Head of caudate nucleus (tissue), 42 donors: ENCODE results near the gene GSTT4.
"Not testable (repeated sequence)": the region's sequence is repeated elsewhere in the genome, so short reads cannot be mapped to it uniquely, and the experiment has no call there.

Experiments used
- DNase-seq, 42 donors: peaks; one replicate each; pipeline versions ENCODE4 v3.0.0 to v3.0.0-alpha.2; 2020 to 2021; ENCODE audit warnings: mixed read lengths in 7 of 42
- intact Hi-C: fragments of 100-400 bp; cut with DNase I; formaldehyde crosslinking; loops from one replicate; pipeline ENCODE4 v1.15.0; 2022

Gene GSTT4

GRCh38 chr22:23966568-23966967, 38.7 kb downstream of the GSTT4 start, which contains the start of gene DDTL:
TSS of gene DDTL (plus strand) at chr22:23966888. CDS start at chr22:23966915, 27 bp downstream.
- intact Hi-C loops: not testable (repeated sequence)

GRCh38 chr22:23966094-23966493, 39.2 kb downstream of the GSTT4 start:
- intact Hi-C loops, DNase-seq: not testable (repeated sequence)

More at GRCh38 chr22:23966568-23966967, 38.7 kb downstream of the GSTT4 start, which contains the start of gene DDTL:
- DNase-seq: not testable (repeated sequence)

- DNase-seq, intact Hi-C loops: not testable (repeated sequence)
Measured at GRCh38 chr22:23961084-23961771, 44.0 kb downstream of the GSTT4 start, which contains the start of gene GSTT2B. TSS of gene GSTT2B (minus strand) at chr22:23961195. CDS start at chr22:23961131, 64 bp downstream.

- DNase-seq: peak; percentile 46 to 95 (median 84)
- intact Hi-C loops: loop anchor here (10.0 kb wide), 1 partner anchor 568 kb away; no protein-coding TSS in a partner anchor
Measured at GRCh38 chr22:23956301-23956900, 48.9 kb downstream of the GSTT4 start.

GRCh38 chr22:23955886-23956285, 49.4 kb downstream of the GSTT4 start:
- DNase-seq: not testable (repeated sequence)
- intact Hi-C loops: loop anchor here (10.0 kb wide), 1 partner anchor 569 kb away; no protein-coding TSS in a partner anchor

- not testable (repeated sequence) for DNase-seq
- intact Hi-C loops: loop anchor here (10.0 kb wide), 1 partner anchor 570 kb away; no protein-coding TSS in a partner anchor
Measured at GRCh38 chr22:23954991-23955305, 50.3 kb downstream of the GSTT4 start.

GRCh38 chr22:23954193-23954990, 50.9 kb downstream of the GSTT4 start:
- not testable (repeated sequence) for DNase-seq
- intact Hi-C loops: loop anchor here (10.0 kb wide), 1 partner anchor 570 kb away; no protein-coding TSS in a partner anchor

GRCh38 chr22:23953485-23953884, 51.8 kb downstream of the GSTT4 start:
- intact Hi-C loops: loop anchor here (10.0 kb wide), 1 partner anchor 571 kb away; no protein-coding TSS in a partner anchor
- not testable (repeated sequence) for DNase-seq

GRCh38 chr22:23952794-23953405, 52.4 kb downstream of the GSTT4 start:
- intact Hi-C loops: loop anchor here (10.0 kb wide), 1 partner anchor 572 kb away; no protein-coding TSS in a partner anchor
- not testable (repeated sequence) for DNase-seq

- DNase-seq: not testable (repeated sequence)
- intact Hi-C loops: loop anchor here (10.0 kb wide), 1 partner anchor 573 kb away; no protein-coding TSS in a partner anchor
Measured at GRCh38 chr22:23951383-23951782, 53.9 kb downstream of the GSTT4 start.

- DNase-seq: not testable (repeated sequence)
- intact Hi-C loops: loop anchor here (10.0 kb wide), 1 partner anchor 575 kb away; no protein-coding TSS in a partner anchor
Measured at GRCh38 chr22:23949764-23950163, 55.5 kb downstream of the GSTT4 start.
